GM19193 (cell line): ENCODE data around the gene KATNB1.

Experiments
- POLR2A ChIP-seq: IDR thresholded peaks from 4 replicates; pipeline ENCODE4 v1.6.1; 2011; ENCODE audit not compliant: insufficient read depth, insufficient read length; ENCODE audit errors: extremely low read depth

Gene KATNB1, protein sequence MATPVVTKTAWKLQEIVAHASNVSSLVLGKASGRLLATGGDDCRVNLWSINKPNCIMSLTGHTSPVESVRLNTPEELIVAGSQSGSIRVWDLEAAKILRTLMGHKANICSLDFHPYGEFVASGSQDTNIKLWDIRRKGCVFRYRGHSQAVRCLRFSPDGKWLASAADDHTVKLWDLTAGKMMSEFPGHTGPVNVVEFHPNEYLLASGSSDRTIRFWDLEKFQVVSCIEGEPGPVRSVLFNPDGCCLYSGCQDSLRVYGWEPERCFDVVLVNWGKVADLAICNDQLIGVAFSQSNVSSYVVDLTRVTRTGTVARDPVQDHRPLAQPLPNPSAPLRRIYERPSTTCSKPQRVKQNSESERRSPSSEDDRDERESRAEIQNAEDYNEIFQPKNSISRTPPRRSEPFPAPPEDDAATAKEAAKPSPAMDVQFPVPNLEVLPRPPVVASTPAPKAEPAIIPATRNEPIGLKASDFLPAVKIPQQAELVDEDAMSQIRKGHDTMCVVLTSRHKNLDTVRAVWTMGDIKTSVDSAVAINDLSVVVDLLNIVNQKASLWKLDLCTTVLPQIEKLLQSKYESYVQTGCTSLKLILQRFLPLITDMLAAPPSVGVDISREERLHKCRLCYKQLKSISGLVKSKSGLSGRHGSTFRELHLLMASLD

DNA sequence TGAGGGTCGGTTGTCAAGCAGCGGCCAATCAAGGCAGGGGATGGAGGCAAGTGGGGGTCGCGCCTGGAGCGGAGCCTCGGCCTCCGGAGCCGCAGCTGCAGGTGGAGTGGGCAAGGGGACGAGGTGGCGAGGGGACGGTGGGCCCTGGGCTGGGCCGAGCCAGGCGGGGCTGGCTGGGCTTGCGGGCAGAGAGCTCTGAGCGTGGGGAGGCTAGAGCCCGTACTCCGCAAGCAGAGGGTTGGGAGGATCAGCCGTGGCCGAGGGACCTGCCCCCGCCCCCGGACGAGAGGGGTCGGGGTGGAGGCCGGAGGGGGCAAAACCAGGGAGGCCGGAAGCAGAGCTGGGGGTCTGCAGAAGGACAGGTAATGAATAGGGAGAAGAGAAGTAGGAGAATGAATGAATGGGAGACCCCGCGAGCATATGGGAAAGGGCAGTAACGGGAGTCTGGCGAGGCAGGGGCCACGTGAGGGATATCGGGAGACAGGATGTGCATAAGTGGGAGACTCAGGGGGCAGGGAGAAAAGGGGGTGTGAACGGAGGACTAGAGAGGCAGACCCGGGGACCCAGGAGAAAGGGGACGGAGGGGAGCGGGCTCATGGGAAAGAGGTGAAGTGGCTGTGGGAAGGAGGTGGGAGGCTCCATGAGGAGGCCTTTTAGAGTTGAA lies at the start of gene KATNB1:
Gene KATNB1 (plus strand): TSS at position 16 of the 664 bp plus-strand sequence. CDS start 1,474 bp downstream, outside the sequence.
- TF ChIP-seq POLR2A, result peak; percentile 34

DNA sequence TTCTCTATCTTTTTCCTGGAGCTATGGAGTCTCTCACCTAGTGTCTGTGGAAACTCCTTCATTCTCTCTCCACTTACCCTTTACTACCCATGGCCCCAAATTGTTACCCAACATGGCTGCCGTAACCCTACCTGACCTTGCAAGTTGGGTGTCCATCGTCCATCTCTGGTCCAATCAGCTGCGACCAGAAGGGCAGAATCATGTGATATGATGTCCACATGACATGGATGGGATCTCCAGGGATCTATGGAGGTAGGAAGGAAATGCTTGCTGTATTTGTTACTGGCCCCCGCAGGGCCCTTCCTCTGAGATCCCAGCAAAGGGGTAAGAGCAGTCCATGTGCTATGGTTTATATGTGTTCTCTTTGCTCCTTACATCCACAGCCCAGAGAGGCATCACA lies 49.0 kb upstream of the KATNB1 start:
- no peak for TF ChIP-seq POLR2A

DNA sequence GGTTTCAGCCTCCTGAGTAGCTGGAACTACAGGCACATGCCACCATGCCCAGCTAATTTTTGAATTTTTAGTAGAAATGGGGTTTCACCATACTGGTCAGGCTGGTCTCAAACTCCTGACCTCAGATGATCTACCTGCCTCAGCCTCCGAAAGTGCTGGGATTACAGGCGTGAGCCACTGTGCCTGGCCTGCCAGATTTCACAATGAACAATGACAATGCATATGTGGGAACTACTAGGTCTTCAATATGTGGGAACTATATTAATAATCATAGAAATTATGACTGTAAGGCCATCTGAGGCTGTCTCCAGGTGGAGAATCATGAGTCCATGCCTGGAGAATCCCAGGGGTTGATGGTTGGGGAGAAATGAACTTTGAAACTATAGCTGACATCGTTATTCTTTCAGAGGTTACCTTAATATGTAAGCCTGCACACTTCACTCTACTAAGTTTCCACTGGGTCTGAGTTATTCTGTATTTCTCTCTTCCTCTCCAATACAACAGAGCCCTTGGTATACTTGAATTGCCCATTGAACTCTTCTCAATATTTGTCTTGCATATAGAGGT lies 48.1 kb upstream of the KATNB1 start:
- no peak for TF ChIP-seq POLR2A

DNA sequence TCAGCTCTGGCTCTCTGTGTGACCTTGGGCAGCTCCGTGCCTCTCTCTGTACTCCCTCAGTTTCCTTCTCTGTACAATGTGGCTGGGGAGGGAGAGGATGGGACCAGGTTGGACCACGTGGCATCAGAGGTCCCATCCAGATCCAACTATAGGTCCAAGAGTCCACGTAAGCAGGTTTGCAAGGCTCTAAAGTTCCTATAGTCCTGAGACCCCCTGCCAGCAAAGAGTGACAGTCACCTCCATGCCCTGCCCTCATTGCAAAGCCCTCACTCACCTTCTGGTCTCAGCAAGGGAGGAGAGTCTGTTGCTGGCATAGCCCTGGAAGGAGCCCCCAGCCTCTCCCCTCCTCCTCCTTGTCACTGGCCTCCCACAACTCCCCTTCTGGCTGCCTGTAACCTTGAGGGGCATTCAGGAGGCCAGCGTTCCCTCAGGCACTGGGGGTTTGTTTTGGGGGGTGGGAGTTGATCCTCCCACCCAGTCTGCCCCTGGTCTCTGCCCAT lies 47.0 kb upstream of the KATNB1 start:
- TF ChIP-seq POLR2A, result no peak

DNA sequence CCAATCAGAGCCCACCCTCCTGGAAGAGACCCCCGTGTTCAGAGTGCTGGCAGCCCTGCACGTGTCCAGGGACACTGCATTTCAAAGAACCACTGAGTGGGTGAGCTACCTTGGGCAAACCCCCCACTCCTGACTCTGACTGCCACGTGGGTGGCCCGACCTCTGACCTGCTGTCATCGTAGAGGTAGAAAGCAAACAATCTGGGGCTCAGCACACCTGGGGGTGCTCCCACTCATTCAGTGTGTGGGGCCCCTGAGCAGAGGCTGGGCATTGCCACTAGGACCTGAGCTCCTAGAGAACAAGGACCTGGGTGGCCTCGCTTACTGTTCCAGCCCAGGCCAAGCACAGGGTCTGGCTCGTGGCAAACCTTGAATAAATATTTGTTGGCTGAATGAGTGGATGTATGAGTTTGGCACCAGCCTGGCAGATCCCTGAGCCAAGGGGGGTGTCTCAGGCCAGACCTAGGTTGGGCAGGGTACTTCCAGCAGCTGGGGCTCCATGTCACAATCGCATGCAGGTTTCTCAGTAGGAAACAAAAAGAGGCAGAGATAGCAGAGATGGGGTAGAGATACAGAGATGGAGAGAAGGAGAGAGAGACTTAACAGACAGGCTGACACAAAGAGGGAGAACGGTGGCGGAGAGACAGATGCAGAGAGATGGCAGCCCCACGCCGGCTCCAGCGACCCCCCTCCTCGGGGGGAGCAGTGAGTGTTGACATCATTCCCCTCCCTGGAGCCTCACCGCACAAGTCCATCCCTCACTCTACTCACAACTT lies 46.4 kb upstream of the KATNB1 start:
- no peak for TF ChIP-seq POLR2A

DNA sequence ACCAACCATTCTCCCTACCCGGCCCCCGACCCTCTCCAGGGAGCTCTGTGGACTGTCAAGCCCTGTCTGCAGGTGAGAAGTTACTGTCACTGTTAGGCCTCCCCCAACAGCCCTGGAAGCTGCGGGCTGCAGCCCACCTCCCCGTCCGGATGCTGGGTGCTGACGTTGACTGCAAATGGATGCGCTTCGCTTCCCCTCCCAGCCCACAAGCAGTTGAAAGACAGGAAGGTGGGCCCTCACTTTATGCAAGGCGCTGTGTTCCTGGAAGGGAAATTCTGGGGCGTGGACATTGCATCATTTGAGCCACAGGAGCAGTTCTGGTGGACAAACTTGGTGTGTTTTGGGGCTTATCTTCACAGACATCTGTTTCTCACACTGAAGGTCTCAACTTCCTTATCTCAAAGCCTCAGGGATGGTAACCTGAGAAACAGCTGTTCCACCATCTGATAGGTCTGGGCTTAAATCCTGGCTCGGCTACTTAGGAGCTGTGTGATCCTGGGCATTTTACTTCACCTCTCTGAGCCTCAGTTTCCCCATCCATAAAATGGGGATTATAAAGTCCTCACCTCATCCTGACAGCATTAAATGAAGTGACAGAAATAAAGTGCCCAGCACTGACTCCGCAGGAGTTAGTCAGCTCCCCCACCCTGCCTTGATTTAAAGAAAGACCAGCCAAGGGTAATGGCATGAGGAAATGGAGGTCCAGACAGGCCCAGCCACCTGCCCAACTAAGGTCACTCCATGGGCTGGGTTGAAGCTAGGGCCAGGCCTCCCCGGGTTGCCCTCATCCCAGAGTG lies 45.6 kb upstream of the KATNB1 start:
- peak; percentile 27 for TF ChIP-seq POLR2A

DNA sequence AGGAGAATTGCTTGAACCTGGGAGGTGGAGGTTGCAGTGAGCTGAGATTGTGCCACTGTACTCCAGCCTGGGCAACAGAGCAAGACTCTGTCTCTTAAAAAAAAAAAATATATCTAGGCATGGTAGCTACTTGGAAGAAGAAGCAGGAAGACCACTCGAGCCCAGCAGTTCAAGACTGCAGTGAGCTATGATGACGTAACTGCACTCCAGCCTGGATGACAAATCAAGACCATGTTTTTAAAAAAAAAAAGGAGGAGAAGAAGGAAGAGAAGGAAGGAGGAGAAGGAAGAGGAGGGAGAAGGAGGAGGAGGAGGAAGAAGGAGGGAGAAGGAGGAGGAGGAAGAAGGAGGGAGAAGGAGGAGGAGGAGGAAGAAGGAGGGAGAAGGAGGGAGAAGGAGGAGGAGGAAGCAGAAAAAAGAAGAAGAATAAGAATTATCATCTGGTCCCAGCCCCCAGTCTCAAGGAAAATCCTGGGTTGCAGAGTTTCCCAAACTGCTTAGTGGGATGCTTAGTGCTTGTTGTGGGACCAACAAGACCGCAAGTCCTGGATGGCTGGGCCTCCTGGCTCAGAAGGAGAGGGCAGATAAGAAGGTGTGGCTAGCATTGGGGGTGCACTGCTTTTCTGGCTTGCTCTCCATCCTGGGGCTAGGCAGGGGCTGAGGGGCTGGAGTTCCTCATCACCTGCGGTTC lies 44.6 kb upstream of the KATNB1 start:
- TF ChIP-seq POLR2A, result no peak

DNA sequence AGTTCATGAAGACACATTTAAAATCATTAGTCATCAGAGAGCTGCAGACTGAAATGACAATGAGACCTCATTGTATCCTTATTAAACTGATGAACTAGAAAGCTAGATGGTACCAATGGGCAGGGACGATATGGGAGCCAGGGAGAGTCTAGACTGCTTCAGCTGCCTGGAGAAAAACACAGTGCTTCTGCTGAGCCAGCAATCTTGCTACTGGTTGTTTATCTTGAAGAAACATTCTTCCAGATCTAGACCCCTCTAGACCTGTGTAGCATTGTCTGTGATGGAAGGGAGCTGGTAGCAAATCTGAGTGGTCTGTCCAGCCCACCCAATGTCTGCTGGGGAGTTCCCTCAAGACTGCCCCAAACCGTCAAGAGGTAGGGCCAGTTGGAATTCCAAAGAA lies 42.9 kb upstream of the KATNB1 start:
- no peak for TF ChIP-seq POLR2A

DNA sequence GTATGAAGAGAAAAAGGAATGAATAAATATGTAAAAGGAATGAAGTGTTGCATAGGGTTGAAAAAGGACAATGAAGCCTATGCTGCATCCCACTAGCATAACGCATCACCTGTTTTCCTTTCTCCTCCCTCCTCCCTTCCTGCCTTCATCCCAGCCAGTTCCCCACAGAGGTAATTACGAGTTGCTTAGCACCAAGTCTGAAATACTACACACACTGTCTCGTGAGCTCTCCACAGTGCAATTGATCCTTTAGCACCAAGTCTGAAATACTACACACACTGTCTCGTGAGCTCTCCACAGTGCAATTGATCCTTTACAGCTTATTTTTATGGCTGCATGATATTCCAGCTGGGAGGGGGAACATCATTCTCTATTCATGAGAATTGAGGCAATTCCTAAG lies 42.0 kb upstream of the KATNB1 start:
- no peak for TF ChIP-seq POLR2A

DNA sequence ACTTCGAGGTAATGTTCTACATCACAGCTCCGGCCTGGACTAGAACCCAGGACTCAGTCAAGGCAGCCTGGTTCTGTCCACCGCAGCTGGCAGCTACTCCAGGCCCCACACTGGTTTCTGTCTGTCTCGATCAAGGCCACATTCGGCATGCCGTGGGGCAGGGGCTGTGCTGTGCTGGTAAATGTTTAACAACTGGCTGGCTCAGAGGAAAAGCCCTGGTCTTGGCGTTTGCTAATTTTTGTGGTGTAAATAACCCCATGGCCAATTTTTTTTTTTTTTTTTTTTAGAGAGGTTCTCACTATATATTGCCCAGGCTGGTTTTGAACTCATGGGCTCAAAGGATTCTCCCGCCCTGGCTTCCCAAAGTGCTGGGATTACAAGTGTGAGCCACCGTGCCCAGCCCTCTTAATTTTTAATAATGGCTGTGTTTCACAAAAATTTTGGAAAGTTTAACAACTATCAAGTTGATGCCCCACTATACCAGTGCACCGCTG lies 41.3 kb upstream of the KATNB1 start:
- TF ChIP-seq POLR2A, result no peak

DNA sequence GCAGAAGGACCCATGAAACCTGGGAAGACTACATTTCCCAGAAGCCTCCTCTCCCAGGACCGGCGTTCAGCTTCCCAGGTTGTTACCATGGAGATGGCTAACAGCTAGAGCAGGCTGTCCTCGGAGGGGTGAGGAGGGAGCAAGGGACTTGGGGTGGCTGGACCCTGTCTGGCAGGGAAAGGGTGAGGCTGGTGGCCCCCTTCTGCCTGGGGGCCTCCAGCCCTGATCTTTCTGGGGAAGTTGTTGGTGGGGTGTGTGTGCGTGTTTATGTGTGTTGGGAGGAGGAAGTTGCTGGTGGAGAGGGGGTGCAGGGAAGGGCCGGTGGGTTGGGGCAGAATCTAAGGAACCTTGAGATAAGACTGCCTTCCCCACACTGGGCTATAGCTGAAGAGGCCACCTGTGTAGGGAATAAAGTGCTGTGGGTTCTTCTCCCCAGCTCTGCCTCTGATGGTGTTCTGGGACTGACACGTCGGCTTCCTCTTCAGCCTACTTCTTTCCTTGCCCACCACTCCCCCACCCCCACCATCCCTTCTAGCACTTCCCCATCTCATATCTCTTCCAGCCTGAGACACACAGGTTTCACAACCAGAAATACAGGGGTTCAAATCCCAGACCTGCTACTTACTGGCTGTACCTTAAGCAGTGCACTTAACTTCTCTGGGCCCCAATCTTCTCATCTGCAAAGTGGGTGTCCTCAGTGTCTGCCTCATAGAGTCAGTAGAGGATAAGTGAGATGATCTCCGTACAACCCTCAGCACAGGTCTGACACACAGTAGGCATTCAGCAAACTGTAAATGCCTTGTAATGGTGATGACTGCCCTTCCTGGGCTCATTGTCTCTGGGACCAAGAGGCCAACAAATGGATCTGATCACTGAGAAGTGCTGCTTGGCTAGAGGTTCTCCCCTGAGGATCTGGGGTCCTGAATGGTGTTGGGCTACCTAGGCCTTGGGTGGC lies 40.6 kb upstream of the KATNB1 start, which contains the start of gene DRC7:
Gene DRC7 (plus strand): TSS at position 82 of the 955 bp plus-strand sequence. CDS start 3,144 bp downstream, outside the sequence.
- no peak for TF ChIP-seq POLR2A

DNA sequence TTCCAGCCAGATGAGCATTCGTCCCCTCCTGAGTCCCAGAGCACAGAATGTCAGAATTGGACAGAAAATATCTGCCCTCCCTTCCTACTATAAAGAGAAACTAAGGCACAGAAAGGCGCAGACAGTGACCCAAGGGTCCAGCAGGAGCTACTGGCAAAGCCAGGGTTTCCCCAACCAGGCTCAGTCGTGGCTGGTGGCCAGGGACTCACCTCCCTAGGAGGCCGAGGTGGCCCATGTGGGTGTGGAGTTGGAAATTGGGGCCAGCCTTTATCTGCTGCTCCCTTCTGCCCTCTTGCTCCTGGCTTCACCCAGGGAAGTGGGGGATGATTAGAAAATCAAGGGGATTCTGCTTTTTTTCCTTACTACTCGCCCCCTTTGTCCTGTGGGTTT lies 39.9 kb upstream of the KATNB1 start:
- TF ChIP-seq POLR2A, result no peak

DNA sequence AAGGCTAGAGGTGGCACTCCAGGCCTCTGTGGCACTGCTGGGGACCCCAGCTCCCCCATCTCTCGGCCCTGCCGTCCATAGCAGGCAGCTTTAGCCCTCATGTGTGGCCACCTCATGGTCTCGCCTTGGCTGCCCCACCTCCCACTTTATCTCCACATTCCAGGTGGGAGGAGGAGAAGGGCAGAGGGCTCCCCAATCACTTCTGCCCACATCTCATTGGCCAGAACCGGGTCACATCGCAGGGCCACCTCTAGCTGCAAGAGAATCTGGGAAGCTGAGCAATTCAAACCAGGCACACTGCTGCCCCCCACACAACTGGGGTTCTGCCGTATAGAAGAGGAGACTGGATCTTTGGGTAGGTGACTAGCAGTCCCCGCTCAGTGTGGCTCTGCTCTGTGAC lies 39.3 kb upstream of the KATNB1 start:
- no peak for TF ChIP-seq POLR2A
